ENCODE results near the gene SCAND1. TPM values are rescaled to one million over a fixed set of nuclear protein-coding genes. Genes with fewer than 3 reads are reported as not detected.

SCAND1 gene
- total RNA-seq, 1 donor from 2014 or later: 86.2 TPM

DNA sequence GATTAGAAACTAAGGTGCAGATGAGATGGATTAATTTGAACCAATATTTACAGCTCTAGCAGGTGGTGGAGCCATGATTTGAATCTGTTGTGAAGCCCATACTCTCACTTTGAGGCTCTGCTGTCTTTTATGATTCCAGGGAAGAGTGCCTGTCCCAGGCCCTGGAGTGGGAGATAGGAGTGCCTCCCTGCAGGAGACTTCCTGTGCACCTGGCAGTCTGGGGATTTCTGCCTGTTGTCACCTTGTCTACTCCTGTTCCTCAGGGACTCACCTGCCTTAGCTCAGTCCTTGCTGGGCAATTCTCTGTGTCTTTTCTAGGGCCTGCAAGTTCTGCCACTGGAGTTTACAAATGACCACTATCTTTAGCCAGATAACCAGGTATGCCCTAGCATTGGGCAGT, 46.3 kb downstream of the SCAND1 start:
- H3K36me3 Mint-ChIP-seq (ENCODE audit: low read depth, unreplicated experiment): peaks cover 45% of the 10 kb centered on the region
- DNase-seq (ENCODE audit: low spot score): no peak
- no peak overlapping the region for H3K4me3 Mint-ChIP-seq (ENCODE audit: unreplicated experiment)
- H3K9me3 Mint-ChIP-seq (ENCODE audit: unreplicated experiment): no peaks in the 10 kb centered on the region
- peaks cover 26% of the 10 kb centered on the region for H3K4me1 Mint-ChIP-seq (ENCODE audit: unreplicated experiment)
- H3K27me3 Mint-ChIP-seq (ENCODE audit: unreplicated experiment): no peaks in the 10 kb centered on the region
- TF ChIP-seq CTCF (IDR thresholded peaks at IDR 0.05; ENCODE audit: unreplicated experiment): no peak
- H3K27ac Mint-ChIP-seq (ENCODE audit: unreplicated experiment): no peak overlapping the region

GRCh38 chr20:35907017-35907701, 47.1 kb downstream of the SCAND1 start:
- H3K36me3 Mint-ChIP-seq (ENCODE audit: low read depth, unreplicated experiment): peaks cover 50% of the 10 kb centered on the region
- H3K27ac Mint-ChIP-seq (ENCODE audit: unreplicated experiment): no peak overlapping the region
- no peak for DNase-seq (ENCODE audit: low spot score)
- H3K27me3 Mint-ChIP-seq (ENCODE audit: unreplicated experiment): no peaks in the 10 kb centered on the region
- no peaks in the 10 kb centered on the region for H3K9me3 Mint-ChIP-seq (ENCODE audit: unreplicated experiment)
- no peak overlapping the region for H3K4me3 Mint-ChIP-seq (ENCODE audit: unreplicated experiment)
- no peak for TF ChIP-seq CTCF (IDR thresholded peaks at IDR 0.05; ENCODE audit: unreplicated experiment)
- H3K4me1 Mint-ChIP-seq (ENCODE audit: unreplicated experiment): peaks cover 26% of the 10 kb centered on the region

DNA sequence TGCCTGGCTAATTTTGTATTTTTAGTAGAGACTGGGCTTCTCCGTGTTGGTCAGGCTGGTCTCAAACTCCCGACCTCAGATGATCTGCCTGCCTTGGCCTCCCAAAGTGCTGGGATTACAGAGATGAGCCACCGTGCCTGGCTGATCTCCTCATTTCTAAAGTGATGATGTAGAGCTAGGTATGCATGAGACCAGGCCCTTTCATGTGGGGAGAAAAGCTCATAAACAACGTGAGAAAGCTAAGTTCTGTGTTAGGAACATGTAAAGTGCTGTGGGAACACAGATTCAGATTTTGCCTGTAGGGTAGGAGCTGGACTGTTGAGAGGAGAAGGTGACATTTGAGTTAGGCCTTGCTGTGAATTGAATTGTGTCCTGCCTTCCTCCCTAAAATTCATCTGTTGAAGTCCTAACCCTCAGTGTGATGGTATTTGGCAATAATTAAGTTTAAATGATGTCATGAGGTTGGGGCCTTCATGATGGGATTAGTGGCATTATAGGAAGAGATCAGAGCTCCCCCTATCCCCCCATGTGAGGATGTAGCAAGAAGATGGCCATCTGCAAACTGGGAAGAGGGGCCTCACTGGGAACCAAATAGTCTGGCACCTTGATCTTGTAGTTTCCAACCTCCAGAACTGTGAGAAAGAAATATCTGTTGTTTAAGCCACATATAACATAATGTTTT, 49.2 kb downstream of the SCAND1 start:
- no peak for DNase-seq (ENCODE audit: low spot score)
- Mint-ChIP-seq H3K36me3 (ENCODE audit: low read depth, unreplicated experiment) (peaks cover 54% of the 10 kb centered on the region), H3K27ac (ENCODE audit: unreplicated experiment) (no peak overlapping the region), H3K9me3 (ENCODE audit: unreplicated experiment) (no peaks in the 10 kb centered on the region), H3K27me3 (ENCODE audit: unreplicated experiment) (no peaks in the 10 kb centered on the region), H3K4me1 (ENCODE audit: unreplicated experiment) (peaks cover 26% of the 10 kb centered on the region), H3K4me3 (ENCODE audit: unreplicated experiment) (peak overlapping the region; percentile 30)
- no peak for TF ChIP-seq CTCF (IDR thresholded peaks at IDR 0.05; ENCODE audit: unreplicated experiment)

- H3K4me1 Mint-ChIP-seq (ENCODE audit: unreplicated experiment): peaks cover 26% of the 10 kb centered on the region
- H3K4me3 Mint-ChIP-seq (ENCODE audit: unreplicated experiment): no peak overlapping the region
- no peaks in the 10 kb centered on the region for H3K27me3 Mint-ChIP-seq (ENCODE audit: unreplicated experiment)
- TF ChIP-seq CTCF (IDR thresholded peaks at IDR 0.05; ENCODE audit: unreplicated experiment): no peak
- no peak overlapping the region for H3K27ac Mint-ChIP-seq (ENCODE audit: unreplicated experiment)
- H3K9me3 Mint-ChIP-seq (ENCODE audit: unreplicated experiment): no peaks in the 10 kb centered on the region
- DNase-seq (ENCODE audit: low spot score): no peak
- peaks cover 54% of the 10 kb centered on the region for H3K36me3 Mint-ChIP-seq (ENCODE audit: low read depth, unreplicated experiment)
Observed at GRCh38 chr20:35903843-35904242, 50.5 kb downstream of the SCAND1 start.

Other genes starting within 250 kb of the SCAND1 start
- 308 TPM for gene RBM39, start 212.2 kb downstream of the SCAND1 start, total RNA-seq (ENCODE audit: unreplicated experiment)
- 101 TPM for gene PHF20, start 182.5 kb downstream of the SCAND1 start, total RNA-seq (ENCODE audit: unreplicated experiment)
- gene CNBD2, start 14.1 kb upstream of the SCAND1 start, total RNA-seq (ENCODE audit: unreplicated experiment): 8.8 TPM
- 19.3 TPM for gene EPB41L1, start 200.2 kb upstream of the SCAND1 start, total RNA-seq (ENCODE audit: unreplicated experiment)